Measurements from ENCODE around the gene CLCN6.

Gene CLCN6

DNA sequence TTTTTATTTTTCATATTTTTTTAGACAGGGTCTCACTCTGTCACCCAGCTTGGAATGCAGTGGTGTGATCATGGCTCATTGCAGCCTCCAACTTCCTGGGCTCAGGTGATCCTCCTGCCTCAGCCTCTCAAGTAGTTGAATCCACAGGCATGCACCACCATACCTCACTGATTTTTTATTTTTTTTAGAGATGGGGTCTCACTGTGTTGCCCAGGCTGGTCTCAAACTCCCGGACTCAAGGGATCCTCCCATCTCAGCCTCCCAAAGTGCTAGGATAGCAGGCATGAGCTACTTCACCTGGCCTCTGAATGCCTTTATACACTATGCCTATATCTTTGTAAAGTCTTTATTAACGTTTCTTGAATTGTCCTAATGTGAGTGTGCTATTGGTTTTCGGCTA lies 63.1 kb downstream of the CLCN6 start:
- no peaks in the 10 kb centered on the region for H3K27me3 ChIP-seq (ENCODE audit: insufficient read depth, low read length)
- no peaks in the 10 kb centered on the region for H3K36me3 ChIP-seq (ENCODE audit: insufficient read depth, low read depth, low read length)
- H3K27ac ChIP-seq (ENCODE audit: low read length), result no peak overlapping the region
- H3K4me1 ChIP-seq (ENCODE audit: insufficient read depth, low read length), result no peaks in the 10 kb centered on the region; the same call in 1 of the 2 replicates
- H3K9ac ChIP-seq (ENCODE audit: low read depth, low read length), result no peak overlapping the region
- H3K4me3 ChIP-seq (ENCODE audit: low read length), result no peak overlapping the region
- no peaks in the 10 kb centered on the region for H3K9me3 ChIP-seq (ENCODE audit: insufficient read depth, low read depth, low read length)

DNA sequence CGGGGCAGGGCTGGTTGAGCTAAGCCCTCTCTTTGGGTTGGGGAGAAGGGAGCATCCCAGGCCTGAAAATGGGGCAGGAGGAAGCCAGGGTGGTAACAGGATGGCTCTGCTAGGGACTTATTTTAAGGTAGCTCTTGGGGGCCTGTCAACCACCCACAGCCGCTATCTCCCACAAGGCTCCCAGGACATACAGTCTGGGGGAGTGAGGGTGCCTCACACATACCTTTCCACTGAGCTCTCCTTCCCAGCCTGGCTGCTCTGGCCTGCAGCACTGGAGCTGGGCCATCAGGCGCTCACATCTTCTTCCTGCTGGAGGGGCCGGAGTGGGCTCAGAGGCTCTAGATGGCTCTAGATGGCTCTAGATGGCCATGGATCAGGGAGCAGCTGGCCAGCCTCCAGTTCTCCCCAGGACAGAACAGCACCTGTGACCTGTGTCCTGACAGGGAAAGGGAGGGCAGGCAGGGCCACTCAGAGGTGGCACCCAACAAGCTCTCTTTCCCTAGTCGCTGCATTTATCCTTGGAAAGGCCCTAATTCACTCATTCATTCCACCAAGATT lies 63.7 kb downstream of the CLCN6 start:
- no peak overlapping the region for H3K4me3 ChIP-seq (ENCODE audit: low read length)
- H3K9me3 ChIP-seq (ENCODE audit: insufficient read depth, low read depth, low read length), result no peaks in the 10 kb centered on the region
- H3K9ac ChIP-seq (ENCODE audit: low read depth, low read length), result no peak overlapping the region
- no peaks in the 10 kb centered on the region for H3K27me3 ChIP-seq (ENCODE audit: insufficient read depth, low read length)
- no peaks in the 10 kb centered on the region for H3K36me3 ChIP-seq (ENCODE audit: insufficient read depth, low read depth, low read length)
- H3K27ac ChIP-seq (ENCODE audit: low read length), result no peak overlapping the region
- no peaks in the 10 kb centered on the region; the same call in 1 of the 2 replicates for H3K4me1 ChIP-seq (ENCODE audit: insufficient read depth, low read length)

- Histone ChIP-seq H3K4me3 (ENCODE audit: low read length) (no peak overlapping the region), H3K9me3 (ENCODE audit: insufficient read depth, low read depth, low read length) (no peaks in the 10 kb centered on the region), H3K9ac (ENCODE audit: low read depth, low read length) (no peak overlapping the region), H3K36me3 (ENCODE audit: insufficient read depth, low read depth, low read length) (no peaks in the 10 kb centered on the region), H3K27ac (ENCODE audit: low read length) (no peak overlapping the region), H3K27me3 (ENCODE audit: insufficient read depth, low read length) (no peaks in the 10 kb centered on the region), H3K4me1 (ENCODE audit: insufficient read depth, low read length) (no peaks in the 10 kb centered on the region; the same call in 1 of the 2 replicates)
Observed at GRCh38 chr1:11872545-11872944, 66.6 kb downstream of the CLCN6 start.

GRCh38 chr1:11873395-11874257 lies 67.6 kb downstream of the CLCN6 start:
- no peaks in the 10 kb centered on the region; the same call in 1 of the 2 replicates for H3K4me1 ChIP-seq (ENCODE audit: insufficient read depth, low read length)
- H3K27me3 ChIP-seq (ENCODE audit: insufficient read depth, low read length), result no peaks in the 10 kb centered on the region
- H3K27ac ChIP-seq (ENCODE audit: low read length), result no peak overlapping the region
- H3K9ac ChIP-seq (ENCODE audit: low read depth, low read length), result no peak overlapping the region
- no peaks in the 10 kb centered on the region for H3K36me3 ChIP-seq (ENCODE audit: insufficient read depth, low read depth, low read length)
- H3K4me3 ChIP-seq (ENCODE audit: low read length), result no peak overlapping the region
- H3K9me3 ChIP-seq (ENCODE audit: insufficient read depth, low read depth, low read length), result no peaks in the 10 kb centered on the region

DNA sequence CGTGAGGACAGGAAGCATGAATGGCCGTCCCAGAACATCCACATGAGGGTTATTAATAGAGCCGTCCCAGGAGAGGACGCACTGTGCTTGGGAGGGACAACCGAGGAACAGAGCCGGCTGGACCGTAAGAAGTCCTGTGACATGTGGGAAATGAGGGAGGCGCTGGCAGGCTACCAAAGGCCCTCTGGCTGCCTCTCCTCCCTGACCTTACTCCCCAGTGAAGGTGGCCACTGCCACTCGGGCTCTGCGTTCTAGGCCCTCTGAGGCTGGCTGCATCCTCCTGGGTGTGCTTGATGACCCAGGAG lies 68.2 kb downstream of the CLCN6 start:
- Histone ChIP-seq H3K9ac (ENCODE audit: low read depth, low read length) (no peak overlapping the region), H3K9me3 (ENCODE audit: insufficient read depth, low read depth, low read length) (no peaks in the 10 kb centered on the region), H3K4me3 (ENCODE audit: low read length) (no peak overlapping the region), H3K36me3 (ENCODE audit: insufficient read depth, low read depth, low read length) (no peaks in the 10 kb centered on the region), H3K27ac (ENCODE audit: low read length) (no peak overlapping the region), H3K27me3 (ENCODE audit: insufficient read depth, low read length) (no peaks in the 10 kb centered on the region), H3K4me1 (ENCODE audit: insufficient read depth, low read length) (no peaks in the 10 kb centered on the region; the same call in 1 of the 2 replicates)

GRCh38 chr1:11874624-11875023 lies 68.6 kb downstream of the CLCN6 start:
- Histone ChIP-seq H3K9ac (ENCODE audit: low read depth, low read length) (no peak overlapping the region), H3K27me3 (ENCODE audit: insufficient read depth, low read length) (no peaks in the 10 kb centered on the region), H3K4me1 (ENCODE audit: insufficient read depth, low read length) (no peaks in the 10 kb centered on the region; the same call in 1 of the 2 replicates), H3K4me3 (ENCODE audit: low read length) (no peak overlapping the region), H3K27ac (ENCODE audit: low read length) (no peak overlapping the region), H3K36me3 (ENCODE audit: insufficient read depth, low read depth, low read length) (no peaks in the 10 kb centered on the region), H3K9me3 (ENCODE audit: insufficient read depth, low read depth, low read length) (no peaks in the 10 kb centered on the region)

- Histone ChIP-seq H3K4me3 (ENCODE audit: low read length) (no peak overlapping the region), H3K9ac (ENCODE audit: low read depth, low read length) (no peak overlapping the region), H3K4me1 (ENCODE audit: insufficient read depth, low read length) (no peaks in the 10 kb centered on the region; the same call in 1 of the 2 replicates), H3K36me3 (ENCODE audit: insufficient read depth, low read depth, low read length) (no peaks in the 10 kb centered on the region), H3K27me3 (ENCODE audit: insufficient read depth, low read length) (no peaks in the 10 kb centered on the region), H3K27ac (ENCODE audit: low read length) (no peak overlapping the region), H3K9me3 (ENCODE audit: insufficient read depth, low read depth, low read length) (no peaks in the 10 kb centered on the region)
Observed at GRCh38 chr1:11875094-11875493, 69.1 kb downstream of the CLCN6 start.

DNA sequence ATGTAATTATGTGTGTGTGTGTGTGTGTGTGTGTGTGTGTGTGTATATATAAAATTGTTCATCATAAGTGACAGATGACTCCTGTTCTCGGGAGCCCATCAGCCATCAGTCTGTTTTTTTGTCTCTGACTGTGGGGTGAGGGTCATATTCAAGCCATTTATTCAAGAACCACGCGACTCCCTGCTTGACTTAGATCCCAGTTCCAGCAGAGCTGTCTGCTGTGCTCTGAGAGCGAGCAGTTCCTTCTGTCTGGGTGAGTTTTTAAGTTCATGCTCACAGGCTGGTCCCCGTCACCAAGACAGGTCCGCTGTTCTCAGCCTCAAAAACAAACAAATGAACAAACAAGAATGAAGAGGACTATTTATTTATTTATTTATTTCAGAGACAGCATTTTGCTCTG lies 71.1 kb downstream of the CLCN6 start:
- Histone ChIP-seq H3K4me1 (ENCODE audit: insufficient read depth, low read length) (no peaks in the 10 kb centered on the region; the same call in 1 of the 2 replicates), H3K36me3 (ENCODE audit: insufficient read depth, low read depth, low read length) (no peaks in the 10 kb centered on the region), H3K4me3 (ENCODE audit: low read length) (no peak overlapping the region), H3K27me3 (ENCODE audit: insufficient read depth, low read length) (no peaks in the 10 kb centered on the region), H3K9ac (ENCODE audit: low read depth, low read length) (no peak overlapping the region), H3K9me3 (ENCODE audit: insufficient read depth, low read depth, low read length) (no peaks in the 10 kb centered on the region), H3K27ac (ENCODE audit: low read length) (no peak overlapping the region)

DNA sequence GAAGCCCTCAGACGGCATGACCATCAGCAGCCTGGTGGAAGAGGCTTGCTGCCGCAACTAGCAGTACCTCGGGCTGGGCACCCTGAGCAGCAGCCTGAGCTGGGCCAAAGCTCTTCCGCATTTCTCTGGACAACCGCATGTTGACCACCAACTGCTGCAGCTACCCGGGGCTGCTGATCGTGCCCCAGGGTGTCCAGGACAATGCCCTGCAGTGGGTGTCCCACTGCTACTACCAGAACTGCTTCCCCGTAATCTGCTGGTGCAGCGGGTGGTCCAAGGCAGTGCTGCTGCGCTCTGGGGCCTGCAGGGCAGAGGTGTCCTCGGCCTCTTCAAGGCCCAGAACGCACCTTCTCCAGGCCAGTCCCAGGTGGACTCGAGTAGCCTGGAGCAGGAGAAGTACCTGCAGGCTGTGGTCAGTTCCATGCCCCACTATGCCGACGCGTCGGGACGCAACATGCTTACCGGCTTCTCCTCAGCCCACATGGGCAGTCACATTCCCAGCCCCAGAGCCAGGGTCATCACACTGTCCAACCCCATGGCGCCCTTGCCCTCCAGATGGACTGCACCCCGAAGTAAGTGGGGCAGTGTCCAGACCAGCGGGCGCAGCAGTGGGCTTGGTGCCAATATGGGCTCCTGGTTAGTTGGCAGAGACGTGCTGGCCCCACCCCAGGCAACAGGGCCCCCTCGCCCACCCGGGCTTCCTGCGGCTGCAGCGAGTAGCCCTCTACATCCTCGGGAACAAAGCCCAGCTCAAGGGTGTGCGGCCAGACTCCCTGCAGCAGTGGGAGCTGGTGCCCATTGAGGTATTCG lies 72.3 kb downstream of the CLCN6 start:
- no peaks in the 10 kb centered on the region for H3K9me3 ChIP-seq (ENCODE audit: insufficient read depth, low read depth, low read length)
- no peaks in the 10 kb centered on the region for H3K36me3 ChIP-seq (ENCODE audit: insufficient read depth, low read depth, low read length)
- H3K27me3 ChIP-seq (ENCODE audit: insufficient read depth, low read length), result no peaks in the 10 kb centered on the region
- no peak overlapping the region for H3K4me3 ChIP-seq (ENCODE audit: low read length)
- H3K9ac ChIP-seq (ENCODE audit: low read depth, low read length), result no peak overlapping the region
- no peak overlapping the region for H3K27ac ChIP-seq (ENCODE audit: low read length)
- H3K4me1 ChIP-seq (ENCODE audit: insufficient read depth, low read length), result peaks cover 2% of the 10 kb centered on the region

- no peaks in the 10 kb centered on the region for H3K27me3 ChIP-seq (ENCODE audit: insufficient read depth, low read length)
- H3K36me3 ChIP-seq (ENCODE audit: insufficient read depth, low read depth, low read length), result no peaks in the 10 kb centered on the region
- no peak overlapping the region for H3K4me3 ChIP-seq (ENCODE audit: low read length)
- peaks cover 5% of the 10 kb centered on the region; the same call in 1 of the 2 replicates for H3K4me1 ChIP-seq (ENCODE audit: insufficient read depth, low read length)
- H3K9ac ChIP-seq (ENCODE audit: low read depth, low read length), result no peak overlapping the region
- H3K9me3 ChIP-seq (ENCODE audit: insufficient read depth, low read depth, low read length), result no peaks in the 10 kb centered on the region
- H3K27ac ChIP-seq (ENCODE audit: low read length), result no peak overlapping the region
Observed at GRCh38 chr1:11878891-11879190, 72.8 kb downstream of the CLCN6 start.

- no peak overlapping the region for H3K4me3 ChIP-seq (ENCODE audit: low read length)
- no peak overlapping the region for H3K9ac ChIP-seq (ENCODE audit: low read depth, low read length)
- no peak overlapping the region for H3K27ac ChIP-seq (ENCODE audit: low read length)
- peaks cover 5% of the 10 kb centered on the region; the same call in 1 of the 2 replicates for H3K4me1 ChIP-seq (ENCODE audit: insufficient read depth, low read length)
- H3K9me3 ChIP-seq (ENCODE audit: insufficient read depth, low read depth, low read length), result no peaks in the 10 kb centered on the region
- no peaks in the 10 kb centered on the region for H3K36me3 ChIP-seq (ENCODE audit: insufficient read depth, low read depth, low read length)
- H3K27me3 ChIP-seq (ENCODE audit: insufficient read depth, low read length), result no peaks in the 10 kb centered on the region
Observed at GRCh38 chr1:11879311-11880180, 73.6 kb downstream of the CLCN6 start.

All from iPS-20b (cell line).